NCI-H1417 treated with DMSO at 0.1 percent for 48 hours (cell line): ENCODE data around the gene ZNF780A.
"Not testable (repeated sequence)": the region's sequence is repeated elsewhere in the genome, so short reads cannot be mapped to it uniquely, and the experiment has no call there.

Experiments
- DNase-seq: peaks from one replicate; lab custom pipeline; 2025; lab: John Stamatoyannopoulos, UW

ZNF780A gene

GRCh38 chr19:40084948-40085347, 5.8 kb downstream of the ZNF780A start:
- no peak for DNase-seq

- no peak for DNase-seq
Observed at GRCh38 chr19:40081411-40081810, 9.3 kb downstream of the ZNF780A start.

GRCh38 chr19:40080289-40080688, 10.5 kb downstream of the ZNF780A start:
- no peak for DNase-seq

DNA sequence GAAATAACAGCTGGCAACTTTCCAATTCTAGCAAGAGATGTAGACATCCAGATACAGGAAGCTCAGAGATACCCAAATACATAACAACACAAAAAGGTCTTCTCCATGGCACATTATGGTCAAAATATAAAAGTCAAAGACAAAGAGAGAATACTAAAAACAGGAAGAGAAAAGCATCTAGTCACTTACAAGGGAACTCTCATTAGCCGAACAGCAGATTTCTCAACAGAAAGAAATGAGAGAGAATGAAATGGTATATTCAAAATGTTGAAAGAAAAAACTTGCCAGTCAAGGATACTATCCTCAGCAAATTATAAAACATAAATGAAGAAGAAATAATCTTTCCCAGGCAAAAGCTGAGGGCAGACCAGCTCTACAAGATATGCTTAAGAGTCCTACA, 12.4 kb downstream of the ZNF780A start:
- DNase-seq, result no peak

- DNase-seq, result no peak
Observed at GRCh38 chr19:40070058-40070457, 20.7 kb downstream of the ZNF780A start.

DNA sequence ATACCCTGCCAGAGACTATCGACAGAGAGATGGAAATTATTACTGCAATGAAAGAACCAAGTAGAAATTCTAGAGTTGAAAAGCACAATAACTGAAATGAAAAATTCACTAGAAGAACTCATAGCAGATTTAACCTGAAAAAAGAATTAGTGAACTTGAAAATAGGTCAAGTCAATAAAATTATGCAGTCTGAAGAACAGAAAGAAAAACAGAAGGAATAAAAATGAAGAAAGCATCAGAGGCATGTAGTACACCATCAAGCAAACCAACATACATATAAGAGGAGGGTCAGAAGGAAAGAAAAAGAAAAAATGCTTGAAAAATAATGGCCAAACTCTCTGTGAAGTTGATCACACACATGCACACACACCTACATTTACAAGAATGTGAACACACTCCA, 31.1 kb downstream of the ZNF780A start:
- DNase-seq, result no peak

DNA sequence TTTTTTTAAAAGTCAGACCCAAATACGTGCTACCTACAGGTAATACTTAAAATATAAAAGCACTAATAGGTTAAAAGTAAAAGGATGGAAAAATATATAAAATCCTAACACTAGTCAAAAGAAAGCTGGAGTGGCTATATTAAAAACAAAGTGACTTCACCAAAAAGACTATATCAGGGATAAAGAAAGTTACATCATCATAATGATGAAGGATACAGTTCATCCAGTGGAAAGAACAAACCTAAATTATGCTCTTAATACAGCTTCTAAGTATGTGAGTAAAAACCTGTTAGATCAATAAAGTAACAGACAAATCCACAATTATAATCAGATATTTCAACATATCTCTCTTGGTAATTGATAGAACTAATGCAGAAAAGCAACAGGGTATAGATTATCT, 33.6 kb downstream of the ZNF780A start:
- no peak for DNase-seq

- DNase-seq, result peak; percentile 3
Observed at GRCh38 chr19:40056505-40056904, 34.2 kb downstream of the ZNF780A start.

DNA sequence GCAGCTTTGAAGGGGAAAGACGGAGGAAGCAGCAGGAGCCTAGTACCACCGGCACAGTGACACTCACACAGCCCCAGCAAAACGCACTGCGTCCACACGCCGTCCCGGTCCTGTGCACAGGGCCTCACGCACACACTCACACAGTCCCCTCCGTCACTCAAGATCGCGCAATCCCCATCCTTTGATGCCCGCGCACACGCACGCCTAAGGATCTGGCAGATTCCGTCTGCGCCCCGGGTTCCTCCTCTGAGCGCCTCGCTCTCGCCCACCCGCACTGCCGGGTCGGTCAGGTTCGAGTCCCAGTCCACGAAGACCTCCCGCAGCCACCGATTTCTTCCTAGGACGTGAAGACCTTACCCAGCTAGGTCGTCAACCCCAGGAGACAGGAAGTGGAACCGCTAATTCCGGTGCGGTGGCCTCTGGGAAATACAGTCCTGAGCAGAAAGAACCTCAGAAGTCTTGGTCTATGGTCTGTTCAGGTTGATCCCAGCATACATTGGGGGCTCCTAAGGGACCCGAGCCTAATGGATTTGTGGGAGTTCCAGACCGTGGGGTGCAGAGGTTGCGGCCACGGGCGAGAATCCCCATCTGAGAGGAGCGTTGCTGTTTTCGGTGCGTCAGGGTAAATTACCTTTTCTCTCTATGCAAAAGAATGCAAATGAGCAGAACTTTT, 34.8 kb downstream of the ZNF780A start, which contains the start of gene ZNF780B:
TSS of gene ZNF780B (minus strand) at position 400 of the 673 bp plus-strand sequence. CDS start 5,899 bp downstream, outside the sequence.
- DNase-seq, result no peak

DNA sequence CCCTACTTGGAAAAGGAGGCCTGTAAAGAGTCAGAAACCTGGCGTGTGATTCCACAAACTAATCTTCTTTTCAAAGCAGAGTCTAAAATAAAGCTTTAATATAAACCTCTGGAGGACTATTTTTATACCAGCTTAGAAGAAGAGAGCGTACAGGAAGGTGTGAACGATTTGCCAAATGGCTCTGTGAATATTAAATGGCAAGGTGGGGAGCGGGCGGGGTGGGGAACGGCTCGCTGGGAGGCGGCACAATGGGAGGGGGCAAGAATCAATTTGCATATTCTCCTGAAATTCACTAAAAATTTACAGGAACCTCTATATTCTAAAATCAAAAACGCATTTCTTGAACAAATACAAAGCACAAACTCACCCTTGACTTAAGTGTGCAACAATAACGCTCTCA, 35.7 kb downstream of the ZNF780A start:
- DNase-seq, result no peak

GRCh38 chr19:40054632-40055031, 36.1 kb downstream of the ZNF780A start:
- no peak for DNase-seq

DNA sequence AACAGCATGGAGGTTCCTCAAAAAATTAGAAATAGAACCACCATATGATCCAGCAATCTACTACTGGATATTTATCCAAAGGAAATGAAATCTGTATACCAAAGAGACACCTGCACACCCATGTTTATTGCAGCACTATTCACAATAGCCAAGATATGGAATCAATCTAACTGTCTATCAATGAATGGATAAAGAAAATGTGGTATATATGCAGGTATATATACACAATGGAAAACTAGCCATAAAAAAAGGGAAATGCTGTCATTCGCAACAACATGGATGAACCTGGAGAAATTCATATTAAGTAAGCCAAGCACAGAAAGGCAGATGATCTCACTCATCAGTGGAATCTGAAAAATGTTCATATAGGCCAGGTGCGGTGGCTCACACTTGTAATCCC, 37.3 kb downstream of the ZNF780A start:
- no peak for DNase-seq

DNA sequence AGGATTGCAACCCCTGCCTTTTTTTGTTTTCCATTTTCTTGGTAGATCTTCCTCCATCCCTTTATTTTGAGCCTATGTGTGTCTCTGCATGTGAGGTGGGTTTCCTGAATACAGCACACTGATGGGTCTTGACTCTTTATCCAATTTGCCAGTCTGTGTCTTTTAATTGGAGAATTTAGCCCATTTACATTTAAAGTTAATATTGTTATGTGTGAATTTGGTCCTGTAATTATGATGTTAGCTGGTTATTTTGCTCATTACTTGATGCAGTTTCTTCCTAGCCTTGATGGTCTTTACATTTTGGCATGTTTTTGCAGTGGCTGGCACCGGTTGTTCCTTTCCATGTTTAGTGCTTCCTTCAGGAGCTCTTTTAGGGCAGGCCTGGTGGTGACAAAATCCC, 49.0 kb downstream of the ZNF780A start:
- DNase-seq, result not testable (repeated sequence)

GRCh38 chr19:40038047-40038446, 52.7 kb downstream of the ZNF780A start:
- DNase-seq, result not testable (repeated sequence)

GRCh38 chr19:40035996-40036395, 54.7 kb downstream of the ZNF780A start:
- no peak for DNase-seq

DNA sequence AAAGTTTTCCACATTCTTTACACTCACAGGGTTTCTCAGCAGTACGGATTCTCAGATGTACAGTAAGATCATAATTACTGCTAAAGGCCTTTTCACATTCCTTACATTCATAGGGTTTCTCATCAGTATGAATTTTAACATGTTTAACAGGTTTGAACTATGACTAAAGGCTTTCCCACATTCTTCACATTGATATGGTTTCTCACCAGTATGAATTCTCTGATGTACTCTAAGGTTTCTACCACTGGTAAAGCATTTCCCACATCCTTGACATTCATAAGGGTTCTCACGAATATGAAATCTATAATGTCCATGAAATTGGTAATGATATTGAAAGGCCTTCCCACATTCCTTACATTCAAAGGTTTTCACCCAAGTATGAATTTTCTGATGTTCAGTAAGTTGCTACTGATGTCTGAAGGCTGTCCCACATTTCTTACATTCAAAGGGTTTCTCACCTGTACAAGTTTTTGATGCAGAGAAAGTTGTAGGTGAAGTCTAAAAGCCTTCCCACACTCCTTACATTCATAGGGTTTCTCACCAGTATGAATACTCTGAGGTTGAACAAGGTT, 56.7 kb downstream of the ZNF780A start:
- DNase-seq, result no peak

- DNase-seq, result no peak
Observed at GRCh38 chr19:40026597-40026970, 64.2 kb downstream of the ZNF780A start.

- DNase-seq, result no peak
Observed at GRCh38 chr19:40025938-40026596, 64.7 kb downstream of the ZNF780A start.

- no peak for DNase-seq
Observed at GRCh38 chr19:40023969-40024368, 66.8 kb downstream of the ZNF780A start.
